Panc1 (cell line): Measurements from ENCODE around the gene PIP4K2A.

ENCODE experiments used
- POLR2AphosphoS5 ChIP-seq: IDR thresholded peaks from 2 replicates; pipeline ENCODE4 v1.6.1; 2012; ENCODE audit warnings: mild to moderate bottlenecking, low read depth, low read length, moderate library complexity
- SIN3A ChIP-seq: IDR thresholded peaks from 2 replicates; pipeline ENCODE4 v1.6.1; 2012; ENCODE audit warnings: low read depth, mild to moderate bottlenecking, low read length, moderate library complexity, borderline replicate concordance; ENCODE audit not compliant: insufficient read depth
- TF ChIP-seq, protein P1 (sequence below): fragments of 450-650 bp; IDR thresholded peaks from 2 replicates; pipeline ENCODE4 v1.5.1; 2017; ENCODE audit warnings: mild to moderate bottlenecking
- TF ChIP-seq, protein P2 (sequence below), 2 experiments: IDR thresholded peaks; 2 replicates each; pipeline ENCODE4 v1.6.1; 2011 to 2012; ENCODE audit warnings: low read depth in 2 of 2, control low read depth in 1 of 2, low read length in 1 of 2, mild to moderate bottlenecking in 1 of 2, moderate library complexity in 1 of 2; ENCODE audit not compliant: insufficient read depth in 1 of 2

DNA sequence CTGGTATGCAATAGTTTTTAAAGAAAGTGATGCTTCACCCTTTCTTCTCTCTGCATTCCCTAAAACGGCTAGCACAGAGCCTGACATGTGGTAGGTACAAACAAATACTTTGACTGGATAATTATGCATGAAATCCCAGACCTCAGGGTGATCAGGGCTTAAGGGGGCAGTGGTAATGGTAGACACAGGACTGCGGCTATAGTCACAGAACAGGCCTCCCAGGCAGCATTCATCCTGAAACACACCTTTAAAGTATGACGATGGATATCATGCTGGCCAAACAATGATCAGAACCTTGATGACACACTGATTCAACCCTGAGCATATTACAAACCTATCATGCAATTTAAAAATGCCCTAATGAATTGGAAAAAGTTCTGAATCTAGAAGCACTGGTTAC lies 110.8 kb downstream of the PIP4K2A start:
- TF ChIP-seq POLR2AphosphoS5 (no peak), SIN3A (no peak)
- TF ChIP-seq, protein P1, sequence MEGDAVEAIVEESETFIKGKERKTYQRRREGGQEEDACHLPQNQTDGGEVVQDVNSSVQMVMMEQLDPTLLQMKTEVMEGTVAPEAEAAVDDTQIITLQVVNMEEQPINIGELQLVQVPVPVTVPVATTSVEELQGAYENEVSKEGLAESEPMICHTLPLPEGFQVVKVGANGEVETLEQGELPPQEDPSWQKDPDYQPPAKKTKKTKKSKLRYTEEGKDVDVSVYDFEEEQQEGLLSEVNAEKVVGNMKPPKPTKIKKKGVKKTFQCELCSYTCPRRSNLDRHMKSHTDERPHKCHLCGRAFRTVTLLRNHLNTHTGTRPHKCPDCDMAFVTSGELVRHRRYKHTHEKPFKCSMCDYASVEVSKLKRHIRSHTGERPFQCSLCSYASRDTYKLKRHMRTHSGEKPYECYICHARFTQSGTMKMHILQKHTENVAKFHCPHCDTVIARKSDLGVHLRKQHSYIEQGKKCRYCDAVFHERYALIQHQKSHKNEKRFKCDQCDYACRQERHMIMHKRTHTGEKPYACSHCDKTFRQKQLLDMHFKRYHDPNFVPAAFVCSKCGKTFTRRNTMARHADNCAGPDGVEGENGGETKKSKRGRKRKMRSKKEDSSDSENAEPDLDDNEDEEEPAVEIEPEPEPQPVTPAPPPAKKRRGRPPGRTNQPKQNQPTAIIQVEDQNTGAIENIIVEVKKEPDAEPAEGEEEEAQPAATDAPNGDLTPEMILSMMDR, result no peak
- TF ChIP-seq, protein P2, sequence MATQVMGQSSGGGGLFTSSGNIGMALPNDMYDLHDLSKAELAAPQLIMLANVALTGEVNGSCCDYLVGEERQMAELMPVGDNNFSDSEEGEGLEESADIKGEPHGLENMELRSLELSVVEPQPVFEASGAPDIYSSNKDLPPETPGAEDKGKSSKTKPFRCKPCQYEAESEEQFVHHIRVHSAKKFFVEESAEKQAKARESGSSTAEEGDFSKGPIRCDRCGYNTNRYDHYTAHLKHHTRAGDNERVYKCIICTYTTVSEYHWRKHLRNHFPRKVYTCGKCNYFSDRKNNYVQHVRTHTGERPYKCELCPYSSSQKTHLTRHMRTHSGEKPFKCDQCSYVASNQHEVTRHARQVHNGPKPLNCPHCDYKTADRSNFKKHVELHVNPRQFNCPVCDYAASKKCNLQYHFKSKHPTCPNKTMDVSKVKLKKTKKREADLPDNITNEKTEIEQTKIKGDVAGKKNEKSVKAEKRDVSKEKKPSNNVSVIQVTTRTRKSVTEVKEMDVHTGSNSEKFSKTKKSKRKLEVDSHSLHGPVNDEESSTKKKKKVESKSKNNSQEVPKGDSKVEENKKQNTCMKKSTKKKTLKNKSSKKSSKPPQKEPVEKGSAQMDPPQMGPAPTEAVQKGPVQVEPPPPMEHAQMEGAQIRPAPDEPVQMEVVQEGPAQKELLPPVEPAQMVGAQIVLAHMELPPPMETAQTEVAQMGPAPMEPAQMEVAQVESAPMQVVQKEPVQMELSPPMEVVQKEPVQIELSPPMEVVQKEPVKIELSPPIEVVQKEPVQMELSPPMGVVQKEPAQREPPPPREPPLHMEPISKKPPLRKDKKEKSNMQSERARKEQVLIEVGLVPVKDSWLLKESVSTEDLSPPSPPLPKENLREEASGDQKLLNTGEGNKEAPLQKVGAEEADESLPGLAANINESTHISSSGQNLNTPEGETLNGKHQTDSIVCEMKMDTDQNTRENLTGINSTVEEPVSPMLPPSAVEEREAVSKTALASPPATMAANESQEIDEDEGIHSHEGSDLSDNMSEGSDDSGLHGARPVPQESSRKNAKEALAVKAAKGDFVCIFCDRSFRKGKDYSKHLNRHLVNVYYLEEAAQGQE (IDR thresholded peaks at IDR 0.05; ENCODE audit: insufficient read depth in 1 of 2, low read depth in 2 of 2, low read length in 1 of 2), result no peak
